Measurements from ENCODE around the gene MYH3.
"Not testable (repeated sequence)": the region's sequence is repeated elsewhere in the genome, so short reads cannot be mapped to it uniquely, and the experiment has no call there.

The MYH3 gene

GRCh38 chr17:10697092-10698081 is 40.3 kb upstream of the MYH3 start, which contains the start of the genes ADPRM and SCO1:
ADPRM (plus strand) TSS chr17:10697594; CDS start chr17:10704927, 7,333 bp downstream.
SCO1 (minus strand) TSS chr17:10697533; CDS start chr17:10697507, 26 bp downstream.
- H3K4me3 ChIP-seq (ENCODE audit: low read depth, low read length): peak within 1 kb of the TSS; percentile 97
- DNase-seq (ENCODE audit: low read depth): peak; percentile 98
- TF ChIP-seq MYC (IDR thresholded peaks at IDR 0.05; ENCODE audit: low read depth, low read length) (peak; percentile 88), CTCF (IDR thresholded peaks at IDR 0.05; ENCODE audit: low read depth, low read length) (no peak), POLR2A (IDR thresholded peaks at IDR 0.05; ENCODE audit: extremely low read depth, insufficient read length) (peak; percentile 87), MAX (IDR thresholded peaks at IDR 0.05; ENCODE audit: low read depth, low read length) (0 out of 2 replicates have a peak, but pooled peaks have one; percentile 52)

GRCh38 chr17:10695875-10696407 is 38.8 kb upstream of the MYH3 start:
- H3K4me3 ChIP-seq (ENCODE audit: low read depth, low read length): peak overlapping the region; percentile 97
- DNase-seq (ENCODE audit: low read depth): not testable (repeated sequence)

- DNase-seq (ENCODE audit: low read depth): no peak
- no peak overlapping the region for H3K4me3 ChIP-seq (ENCODE audit: low read depth, low read length)
- TF ChIP-seq MAX (IDR thresholded peaks at IDR 0.05; ENCODE audit: low read depth, low read length): no peak
- TF ChIP-seq CTCF (IDR thresholded peaks at IDR 0.05; ENCODE audit: low read depth, low read length): no peak
- no peak for TF ChIP-seq POLR2A (IDR thresholded peaks at IDR 0.05; ENCODE audit: extremely low read depth, insufficient read length)
- TF ChIP-seq MYC (IDR thresholded peaks at IDR 0.05; ENCODE audit: low read depth, low read length): no peak
Measured at GRCh38 chr17:10687499-10687898, 30.4 kb upstream of the MYH3 start.

- H3K4me3 ChIP-seq (ENCODE audit: low read depth, low read length): no peak overlapping the region
- TF ChIP-seq CTCF (IDR thresholded peaks at IDR 0.05; ENCODE audit: low read depth, low read length): peak; percentile 52
- no peak for TF ChIP-seq POLR2A (IDR thresholded peaks at IDR 0.05; ENCODE audit: extremely low read depth, insufficient read length)
- DNase-seq (ENCODE audit: low read depth): peak; percentile 51
Measured at GRCh38 chr17:10683853-10684252, 26.7 kb upstream of the MYH3 start.

- H3K4me3 ChIP-seq (ENCODE audit: low read depth, low read length): no peak overlapping the region
- DNase-seq (ENCODE audit: low read depth): no peak
- TF ChIP-seq MYC (IDR thresholded peaks at IDR 0.05; ENCODE audit: low read depth, low read length) (no peak), POLR2A (IDR thresholded peaks at IDR 0.05; ENCODE audit: extremely low read depth, insufficient read length) (no peak), CTCF (IDR thresholded peaks at IDR 0.05; ENCODE audit: low read depth, low read length) (no peak), MAX (IDR thresholded peaks at IDR 0.05; ENCODE audit: low read depth, low read length) (no peak)
Measured at GRCh38 chr17:10681866-10682446, 24.8 kb upstream of the MYH3 start.

- no peak for DNase-seq (ENCODE audit: low read depth)
- TF ChIP-seq MAX (IDR thresholded peaks at IDR 0.05; ENCODE audit: low read depth, low read length) (no peak), CTCF (IDR thresholded peaks at IDR 0.05; ENCODE audit: low read depth, low read length) (no peak), POLR2A (IDR thresholded peaks at IDR 0.05; ENCODE audit: extremely low read depth, insufficient read length) (no peak), MYC (IDR thresholded peaks at IDR 0.05; ENCODE audit: low read depth, low read length) (no peak)
Measured at GRCh38 chr17:10674704-10675103, 17.6 kb upstream of the MYH3 start.

More at GRCh38 chr17:10674704-10675103, 17.6 kb upstream of the MYH3 start:
- no peak overlapping the region for H3K4me3 ChIP-seq (ENCODE audit: low read depth, low read length)
